ENCODE results near the gene TMX1.

DNA sequence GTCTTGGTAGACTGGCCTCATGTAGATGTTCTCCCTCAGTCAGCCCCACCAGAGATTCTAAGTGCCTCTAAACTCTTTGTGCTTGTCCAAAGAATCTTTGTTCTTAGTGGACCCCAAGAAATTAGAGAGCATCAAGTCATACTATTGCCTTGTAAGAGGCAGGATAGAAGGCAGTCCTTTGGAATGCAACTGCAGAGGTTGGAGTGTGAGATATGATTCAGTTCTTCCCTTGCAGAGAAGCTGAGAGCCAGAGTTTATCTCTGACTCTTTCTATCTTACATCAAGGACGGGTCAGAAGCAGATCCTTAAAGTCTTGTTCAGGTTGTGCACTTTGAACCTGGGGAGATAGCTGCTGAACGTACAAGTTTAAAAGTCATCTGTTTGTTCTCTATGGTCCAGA is 21.1 kb downstream of the TMX1 start:
- TF ChIP-seq, protein P1, sequence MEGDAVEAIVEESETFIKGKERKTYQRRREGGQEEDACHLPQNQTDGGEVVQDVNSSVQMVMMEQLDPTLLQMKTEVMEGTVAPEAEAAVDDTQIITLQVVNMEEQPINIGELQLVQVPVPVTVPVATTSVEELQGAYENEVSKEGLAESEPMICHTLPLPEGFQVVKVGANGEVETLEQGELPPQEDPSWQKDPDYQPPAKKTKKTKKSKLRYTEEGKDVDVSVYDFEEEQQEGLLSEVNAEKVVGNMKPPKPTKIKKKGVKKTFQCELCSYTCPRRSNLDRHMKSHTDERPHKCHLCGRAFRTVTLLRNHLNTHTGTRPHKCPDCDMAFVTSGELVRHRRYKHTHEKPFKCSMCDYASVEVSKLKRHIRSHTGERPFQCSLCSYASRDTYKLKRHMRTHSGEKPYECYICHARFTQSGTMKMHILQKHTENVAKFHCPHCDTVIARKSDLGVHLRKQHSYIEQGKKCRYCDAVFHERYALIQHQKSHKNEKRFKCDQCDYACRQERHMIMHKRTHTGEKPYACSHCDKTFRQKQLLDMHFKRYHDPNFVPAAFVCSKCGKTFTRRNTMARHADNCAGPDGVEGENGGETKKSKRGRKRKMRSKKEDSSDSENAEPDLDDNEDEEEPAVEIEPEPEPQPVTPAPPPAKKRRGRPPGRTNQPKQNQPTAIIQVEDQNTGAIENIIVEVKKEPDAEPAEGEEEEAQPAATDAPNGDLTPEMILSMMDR (IDR thresholded peaks at IDR 0.05) = no peak
- TF ChIP-seq POLR2A (IDR thresholded peaks at IDR 0.05) = no peak

All from uterus (tissue), 2 donors.